ENCODE results near the gene DIP2C.

GRCh38 chr10:325282-325681 lies 364.2 kb downstream of the DIP2C start:
- no peak for TF ChIP-seq CTCF (IDR thresholded peaks at IDR 0.05)
- TF ChIP-seq EZH2 (IDR thresholded peaks at IDR 0.05; ENCODE audit: borderline replicate concordance, insufficient read depth, low read depth, low read length, poor library complexity, severe bottlenecking): no peak
